ENCODE data around the gene GRM7. TPM values are rescaled to one million over a fixed set of nuclear protein-coding genes. Genes with fewer than 3 reads are reported as not detected.

Gene GRM7
- total RNA-seq, 1 experiment from 2014 or later, result not detected

DNA sequence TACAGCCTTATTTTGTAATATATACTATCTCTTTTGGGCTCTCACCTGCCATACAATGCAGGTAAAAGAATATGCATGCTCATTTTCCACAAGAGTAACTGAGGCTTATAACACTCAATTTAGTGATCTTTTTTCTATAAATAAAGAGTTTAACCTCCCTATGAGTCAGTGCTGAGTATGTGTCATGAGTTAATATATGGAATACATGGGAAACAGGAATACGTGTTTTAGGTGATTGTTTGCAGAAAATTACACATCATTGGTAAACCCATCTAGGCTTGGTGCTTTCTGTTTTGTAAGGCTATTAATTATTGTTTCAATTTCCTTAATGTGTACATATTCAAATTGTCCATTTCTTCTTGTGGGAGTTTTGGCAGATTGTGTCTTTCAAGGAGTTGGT is 411.3 kb downstream of the GRM7 start:
- Histone ChIP-seq H3K27ac (ENCODE audit: low read depth, low read length) (no peak overlapping the region), H3K4me1 (ENCODE audit: control insufficient read depth in 1 of 2, insufficient read depth in 2 of 2, low read length in 2 of 2) (no peaks in the 10 kb centered on the region), H3K9me3 (ENCODE audit: control insufficient read depth in 1 of 2, insufficient read depth in 1 of 2, low read depth in 1 of 2, low read length in 2 of 2) (no peaks in the 10 kb centered on the region), H3K9me2 (ENCODE audit: insufficient read depth) (no peaks in the 10 kb centered on the region), H2AFZ (ENCODE audit: low read depth, low read length, poor library complexity, severe bottlenecking) (no peak overlapping the region), H3K27me3 (ENCODE audit: insufficient read depth, low read length) (no peaks in the 10 kb centered on the region), H3K36me3 (ENCODE audit: control insufficient read depth in 1 of 2, insufficient read depth in 2 of 2, low read length in 2 of 2) (no peaks in the 10 kb centered on the region), H4K20me1 (ENCODE audit: insufficient read depth) (no peaks in the 10 kb centered on the region), H3K4me3 (replicated peaks in 1 of 2; ENCODE audit: low read depth in 1 of 2, low read length in 2 of 2) (no peak overlapping the region), H3K79me2 (ENCODE audit: insufficient read depth, low read length) (no peaks in the 10 kb centered on the region), H3K9ac (ENCODE audit: low read length) (no peak overlapping the region), H3K4me2 (ENCODE audit: low read length) (no peak overlapping the region)
- CTCF ChIA-PET, result no interaction called here
- ATAC-seq (no peak), DNase-seq (ENCODE audit: low read depth, low spot score) (no peak)
- TF ChIP-seq FOSL1 (IDR thresholded peaks at IDR 0.05; ENCODE audit: low read depth) (no peak), POLR2AphosphoS5 (IDR thresholded peaks at IDR 0.05; ENCODE audit: low read depth, low read length) (no peak), EZH2 (IDR thresholded peaks at IDR 0.05) (no peak), POLR2A (IDR thresholded peaks at IDR 0.05; ENCODE audit: borderline replicate concordance, extremely low read depth, insufficient read depth, insufficient read length) (no peak), JUND (IDR thresholded peaks at IDR 0.05) (no peak), SIN3A (IDR thresholded peaks at IDR 0.05; ENCODE audit: low read depth) (no peak), SP1 (IDR thresholded peaks at IDR 0.05; ENCODE audit: low read depth) (no peak), RAD21 (IDR thresholded peaks at IDR 0.05; ENCODE audit: low read depth) (no peak), EZH2phosphoT487 (IDR thresholded peaks at IDR 0.05; ENCODE audit: borderline replicate concordance) (no peak), ZFX (IDR thresholded peaks at IDR 0.05) (no peak), ELF1 (IDR thresholded peaks at IDR 0.05; ENCODE audit: borderline replicate concordance, low read depth) (no peak), SRF (IDR thresholded peaks at IDR 0.05; ENCODE audit: low read depth) (no peak), EGR1 (IDR thresholded peaks at IDR 0.05; ENCODE audit: low read depth) (no peak), ZNF274 (IDR thresholded peaks at IDR 0.05; ENCODE audit: low read depth, low read length) (no peak)
- TF ChIP-seq, protein P1, sequence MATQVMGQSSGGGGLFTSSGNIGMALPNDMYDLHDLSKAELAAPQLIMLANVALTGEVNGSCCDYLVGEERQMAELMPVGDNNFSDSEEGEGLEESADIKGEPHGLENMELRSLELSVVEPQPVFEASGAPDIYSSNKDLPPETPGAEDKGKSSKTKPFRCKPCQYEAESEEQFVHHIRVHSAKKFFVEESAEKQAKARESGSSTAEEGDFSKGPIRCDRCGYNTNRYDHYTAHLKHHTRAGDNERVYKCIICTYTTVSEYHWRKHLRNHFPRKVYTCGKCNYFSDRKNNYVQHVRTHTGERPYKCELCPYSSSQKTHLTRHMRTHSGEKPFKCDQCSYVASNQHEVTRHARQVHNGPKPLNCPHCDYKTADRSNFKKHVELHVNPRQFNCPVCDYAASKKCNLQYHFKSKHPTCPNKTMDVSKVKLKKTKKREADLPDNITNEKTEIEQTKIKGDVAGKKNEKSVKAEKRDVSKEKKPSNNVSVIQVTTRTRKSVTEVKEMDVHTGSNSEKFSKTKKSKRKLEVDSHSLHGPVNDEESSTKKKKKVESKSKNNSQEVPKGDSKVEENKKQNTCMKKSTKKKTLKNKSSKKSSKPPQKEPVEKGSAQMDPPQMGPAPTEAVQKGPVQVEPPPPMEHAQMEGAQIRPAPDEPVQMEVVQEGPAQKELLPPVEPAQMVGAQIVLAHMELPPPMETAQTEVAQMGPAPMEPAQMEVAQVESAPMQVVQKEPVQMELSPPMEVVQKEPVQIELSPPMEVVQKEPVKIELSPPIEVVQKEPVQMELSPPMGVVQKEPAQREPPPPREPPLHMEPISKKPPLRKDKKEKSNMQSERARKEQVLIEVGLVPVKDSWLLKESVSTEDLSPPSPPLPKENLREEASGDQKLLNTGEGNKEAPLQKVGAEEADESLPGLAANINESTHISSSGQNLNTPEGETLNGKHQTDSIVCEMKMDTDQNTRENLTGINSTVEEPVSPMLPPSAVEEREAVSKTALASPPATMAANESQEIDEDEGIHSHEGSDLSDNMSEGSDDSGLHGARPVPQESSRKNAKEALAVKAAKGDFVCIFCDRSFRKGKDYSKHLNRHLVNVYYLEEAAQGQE (IDR thresholded peaks at IDR 0.05; ENCODE audit: low read depth), result no peak
- TF ChIP-seq, protein P2, sequence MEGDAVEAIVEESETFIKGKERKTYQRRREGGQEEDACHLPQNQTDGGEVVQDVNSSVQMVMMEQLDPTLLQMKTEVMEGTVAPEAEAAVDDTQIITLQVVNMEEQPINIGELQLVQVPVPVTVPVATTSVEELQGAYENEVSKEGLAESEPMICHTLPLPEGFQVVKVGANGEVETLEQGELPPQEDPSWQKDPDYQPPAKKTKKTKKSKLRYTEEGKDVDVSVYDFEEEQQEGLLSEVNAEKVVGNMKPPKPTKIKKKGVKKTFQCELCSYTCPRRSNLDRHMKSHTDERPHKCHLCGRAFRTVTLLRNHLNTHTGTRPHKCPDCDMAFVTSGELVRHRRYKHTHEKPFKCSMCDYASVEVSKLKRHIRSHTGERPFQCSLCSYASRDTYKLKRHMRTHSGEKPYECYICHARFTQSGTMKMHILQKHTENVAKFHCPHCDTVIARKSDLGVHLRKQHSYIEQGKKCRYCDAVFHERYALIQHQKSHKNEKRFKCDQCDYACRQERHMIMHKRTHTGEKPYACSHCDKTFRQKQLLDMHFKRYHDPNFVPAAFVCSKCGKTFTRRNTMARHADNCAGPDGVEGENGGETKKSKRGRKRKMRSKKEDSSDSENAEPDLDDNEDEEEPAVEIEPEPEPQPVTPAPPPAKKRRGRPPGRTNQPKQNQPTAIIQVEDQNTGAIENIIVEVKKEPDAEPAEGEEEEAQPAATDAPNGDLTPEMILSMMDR (IDR thresholded peaks at IDR 0.05 in 2 of 3, conservative IDR thresholded peaks at IDR 0.05 in 1 of 3; ENCODE audit: borderline replicate concordance in 1 of 3, insufficient read depth in 1 of 3, low read depth in 2 of 3, low read length in 2 of 3), result no peak
- TF ChIP-seq, protein P3, sequence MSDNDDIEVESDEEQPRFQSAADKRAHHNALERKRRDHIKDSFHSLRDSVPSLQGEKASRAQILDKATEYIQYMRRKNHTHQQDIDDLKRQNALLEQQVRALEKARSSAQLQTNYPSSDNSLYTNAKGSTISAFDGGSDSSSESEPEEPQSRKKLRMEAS (IDR thresholded peaks at IDR 0.05), result no peak
- TF ChIP-seq, protein P4, sequence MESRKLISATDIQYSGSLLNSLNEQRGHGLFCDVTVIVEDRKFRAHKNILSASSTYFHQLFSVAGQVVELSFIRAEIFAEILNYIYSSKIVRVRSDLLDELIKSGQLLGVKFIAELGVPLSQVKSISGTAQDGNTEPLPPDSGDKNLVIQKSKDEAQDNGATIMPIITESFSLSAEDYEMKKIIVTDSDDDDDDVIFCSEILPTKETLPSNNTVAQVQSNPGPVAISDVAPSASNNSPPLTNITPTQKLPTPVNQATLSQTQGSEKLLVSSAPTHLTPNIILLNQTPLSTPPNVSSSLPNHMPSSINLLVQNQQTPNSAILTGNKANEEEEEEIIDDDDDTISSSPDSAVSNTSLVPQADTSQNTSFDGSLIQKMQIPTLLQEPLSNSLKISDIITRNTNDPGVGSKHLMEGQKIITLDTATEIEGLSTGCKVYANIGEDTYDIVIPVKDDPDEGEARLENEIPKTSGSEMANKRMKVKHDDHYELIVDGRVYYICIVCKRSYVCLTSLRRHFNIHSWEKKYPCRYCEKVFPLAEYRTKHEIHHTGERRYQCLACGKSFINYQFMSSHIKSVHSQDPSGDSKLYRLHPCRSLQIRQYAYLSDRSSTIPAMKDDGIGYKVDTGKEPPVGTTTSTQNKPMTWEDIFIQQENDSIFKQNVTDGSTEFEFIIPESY (IDR thresholded peaks at IDR 0.05; ENCODE audit: extremely low read depth, insufficient replicate concordance, low read length), result no peak
- RAD21 ChIA-PET (ENCODE audit: low non-redundant PET in 1 of 2, low total read pairs in 2 of 2, uncharacterized antibody in 2 of 2, unreplicated experiment in 2 of 2), result no interaction called here
- no TSS peak for BruUV-seq (replicated peaks)
- POLR2A ChIA-PET, result no interaction called here
- intact Hi-C loops (cut with micrococcal nuclease), result no loop called here
